ENCODE measurements around the gene DGKG. TPM values are rescaled to one million over a fixed set of nuclear protein-coding genes. Genes with fewer than 3 reads are reported as not detected.
A peak's percentile ranks its signal among the peaks of the same experiment; 100 is the strongest.

Gene DGKG
- total RNA-seq, 1 experiment from 2014 or later, result 45.2 TPM

DNA sequence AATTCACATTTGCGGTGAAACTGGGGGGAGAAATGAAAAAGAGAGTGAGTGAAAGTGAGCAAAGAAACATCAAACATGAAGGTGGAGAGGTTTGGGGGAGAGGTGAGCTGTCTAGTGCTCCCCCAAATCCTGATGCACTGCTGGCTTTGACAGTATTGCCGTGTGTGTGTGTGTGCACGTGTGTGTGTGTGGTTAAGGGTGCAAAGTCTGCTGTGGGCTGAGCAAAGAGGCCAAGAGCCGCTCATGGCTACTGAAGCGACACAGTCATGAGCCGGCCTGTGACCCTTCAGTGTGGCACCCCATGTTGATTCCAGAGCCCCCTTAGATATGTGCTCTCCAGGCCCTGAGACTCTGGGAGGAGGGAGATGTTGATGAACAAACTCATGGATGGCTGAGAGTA, 94.3 kb downstream of the DGKG start:
- no peaks in the 10 kb centered on the region for H3K36me3 ChIP-seq (ENCODE audit: insufficient read depth, low read length, poor library complexity, severe bottlenecking)
- no TSS peak for BruUV-seq (replicated peaks)
- no peak overlapping the region for H3K4me3 ChIP-seq (ENCODE audit: low read depth, low read length, poor library complexity, severe bottlenecking)
- H3K27me3 ChIP-seq (replicated peaks; ENCODE audit: insufficient read depth, low read depth, low read length, poor library complexity), result no peaks in the 10 kb centered on the region
- CTCF ChIA-PET, result interaction anchor here (0.6 to 0.9 kb wide), 2 partner anchors 10 to 286 kb away, joined by 5 to 7 read pairs; no protein-coding TSS in a partner anchor
- intact Hi-C loops (cut with micrococcal nuclease; ENCODE audit: unreplicated experiment), result no loop called here
- no peak overlapping the region for H3K27ac ChIP-seq (ENCODE audit: low read depth, low read length, poor library complexity, severe bottlenecking)
- no peak for DNase-seq (ENCODE audit: low spot score)
- POLR2A ChIA-PET (ENCODE audit: low non-redundant PET), result no interaction called here
- H3K9me3 ChIP-seq (ENCODE audit: low read depth, low read length, poor library complexity, severe bottlenecking), result no peaks in the 10 kb centered on the region
- H3K4me1 ChIP-seq (ENCODE audit: insufficient read depth, low read length, poor library complexity, severe bottlenecking), result no peaks in the 10 kb centered on the region
- no peak for TF ChIP-seq CTCF (conservative IDR thresholded peaks at IDR 0.05; ENCODE audit: low read depth, low read length)

DNA sequence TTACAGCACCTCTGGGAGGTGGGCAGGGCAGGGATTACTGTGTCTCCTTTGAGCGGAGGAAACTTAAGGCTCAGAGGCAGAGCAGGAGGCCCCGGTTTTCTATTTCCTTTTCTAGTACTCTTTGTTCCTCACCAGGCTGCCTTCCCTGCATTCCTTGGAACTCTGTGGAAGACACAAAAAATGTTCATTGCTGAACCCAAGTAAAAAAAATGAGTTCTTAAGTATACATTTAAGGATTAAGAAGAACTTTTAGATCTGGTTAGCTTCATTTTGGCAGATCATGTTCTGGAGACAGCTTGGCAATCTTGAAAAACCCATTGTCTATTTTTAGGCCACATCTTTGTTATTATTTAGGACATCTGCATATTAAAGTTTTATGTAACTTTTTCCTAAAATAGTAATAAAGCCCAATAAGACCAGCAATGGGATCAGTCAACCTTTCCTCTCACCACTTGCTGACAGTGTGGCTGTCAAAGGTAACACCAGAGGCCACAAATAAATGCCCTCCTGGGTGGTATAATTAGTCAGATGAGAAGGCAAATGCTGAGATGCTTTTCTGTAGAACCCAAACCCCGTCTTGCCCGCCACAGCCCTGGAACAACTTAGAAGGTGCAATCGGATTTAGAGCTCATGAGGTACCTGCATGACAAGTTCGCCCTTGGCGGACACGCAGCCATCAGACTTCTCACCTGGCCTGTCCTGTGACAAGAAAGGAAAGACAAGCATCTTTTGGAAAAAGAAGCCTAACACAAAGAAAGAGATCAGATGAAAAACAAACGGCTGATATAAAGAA, 97.2 kb downstream of the DGKG start:
- no peak overlapping the region for H3K4me3 ChIP-seq (ENCODE audit: low read depth, low read length, poor library complexity, severe bottlenecking)

GRCh38 chr3:186261638-186262037, 100.4 kb downstream of the DGKG start:
- Histone ChIP-seq H3K4me3 (ENCODE audit: low read depth, low read length, poor library complexity, severe bottlenecking) (no peak overlapping the region), H3K4me1 (ENCODE audit: insufficient read depth, low read length, poor library complexity, severe bottlenecking) (peaks cover 18% of the 10 kb centered on the region), H3K27me3 (replicated peaks; ENCODE audit: insufficient read depth, low read depth, low read length, poor library complexity) (no peaks in the 10 kb centered on the region), H3K9me3 (ENCODE audit: low read depth, low read length, poor library complexity, severe bottlenecking) (no peaks in the 10 kb centered on the region), H3K27ac (ENCODE audit: low read depth, low read length, poor library complexity, severe bottlenecking) (no peak overlapping the region), H3K36me3 (ENCODE audit: insufficient read depth, low read length, poor library complexity, severe bottlenecking) (no peaks in the 10 kb centered on the region)
- POLR2A ChIA-PET (ENCODE audit: low non-redundant PET), result no interaction called here
- DNase-seq (ENCODE audit: low spot score), result no peak
- intact Hi-C loops (cut with micrococcal nuclease; ENCODE audit: unreplicated experiment), result loop anchor here (5.0 kb wide), 1 partner anchor 279 kb away; no protein-coding TSS in a partner anchor
- BruUV-seq (replicated peaks), result no TSS peak
- TF ChIP-seq CTCF (conservative IDR thresholded peaks at IDR 0.05; ENCODE audit: low read depth, low read length) (peak; percentile 44), EZH2 (IDR thresholded peaks at IDR 0.05; ENCODE audit: borderline replicate concordance, low read depth, low read length, poor library complexity, severe bottlenecking) (no peak)
- CTCF ChIA-PET, result interaction anchor here (0.6 to 2.0 kb wide), 5 partner anchors 13 to 279 kb away, joined by 3 to 8 read pairs (median 3); no protein-coding TSS in a partner anchor

More for the DNA sequence above, 97.2 kb downstream of the DGKG start:
- ChIA-PET CTCF (interaction anchor here (1.6 kb wide), 1 partner anchor 281 kb away, joined by 3 read pairs; no protein-coding TSS in a partner anchor), POLR2A (ENCODE audit: low non-redundant PET) (interaction anchor here (0.7 kb wide), 1 partner anchor 32 kb away, joined by 3 read pairs; no protein-coding TSS in a partner anchor)
- TF ChIP-seq EZH2 (IDR thresholded peaks at IDR 0.05; ENCODE audit: borderline replicate concordance, low read depth, low read length, poor library complexity, severe bottlenecking) (no peak), CTCF (conservative IDR thresholded peaks at IDR 0.05; ENCODE audit: low read depth, low read length) (no peak)
- Histone ChIP-seq H3K27ac (ENCODE audit: low read depth, low read length, poor library complexity, severe bottlenecking) (no peak overlapping the region), H3K27me3 (replicated peaks; ENCODE audit: insufficient read depth, low read depth, low read length, poor library complexity) (no peaks in the 10 kb centered on the region), H3K9me3 (ENCODE audit: low read depth, low read length, poor library complexity, severe bottlenecking) (no peaks in the 10 kb centered on the region), H3K36me3 (ENCODE audit: insufficient read depth, low read length, poor library complexity, severe bottlenecking) (no peaks in the 10 kb centered on the region), H3K4me1 (ENCODE audit: insufficient read depth, low read length, poor library complexity, severe bottlenecking) (peaks cover 14% of the 10 kb centered on the region)
- BruUV-seq (replicated peaks), result no TSS peak
- no peak for DNase-seq (ENCODE audit: low spot score)
- intact Hi-C loops (cut with micrococcal nuclease; ENCODE audit: unreplicated experiment), result loop anchor here (5.0 kb wide), 1 partner anchor 283 kb away; no protein-coding TSS in a partner anchor

Data from A673 (cell line).